AG04449 (cell line): ENCODE measurements around the gene ASB4.
"Not testable (repeated sequence)": the region's sequence is repeated elsewhere in the genome, so short reads cannot be mapped to it uniquely, and the experiment has no call there.

Experiments used
- CTCF ChIA-PET: fragments of 350-600 bp; formaldehyde crosslinking; extraction: SDS; loops from one replicate; lab custom pipeline; 2021; ENCODE audit warnings: antibody characterized with exemption; lab: Yijun Ruan, JAX
- POLR2A ChIA-PET: fragments of 400-600, 350-600 bp; formaldehyde crosslinking; extraction: SDS; loops from one replicate; lab custom pipeline; 2020; ENCODE audit warnings: antibody characterized with exemption, inconsistent platforms; lab: Yijun Ruan, JAX
- DNase-seq: peaks from one replicate; pipeline ENCODE4 v3.0.0-alpha.2; 2010; ENCODE audit warnings: low read depth, low spot score
- H3K4me3 ChIP-seq: 2 replicates; pipeline ENCODE4 v1.5.1; 2011; ENCODE audit warnings: low read depth, mild to moderate bottlenecking, control low read depth, low read length
- CTCF ChIP-seq: IDR thresholded peaks from one replicate; pipeline ENCODE4 v1.5.1; 2011; ENCODE audit warnings: mild to moderate bottlenecking, moderate library complexity, low read length, control low read depth, inconsistent platforms; ENCODE audit not compliant: insufficient read depth; ENCODE audit errors: missing control alignments

The ASB4 gene

GRCh38 chr7:95501261-95501832, 15.6 kb downstream of the ASB4 start:
- ChIA-PET CTCF (interaction anchor here (2.4 to 3.2 kb wide), 2 partner anchors 8 to 11 kb away, joined by 7 to 20 read pairs; no protein-coding TSS in a partner anchor), POLR2A (no interaction called here)
- no peak for TF ChIP-seq CTCF
- H3K4me3 ChIP-seq, result no peak overlapping the region
- no peak for DNase-seq

- POLR2A ChIA-PET, result no interaction called here
- H3K4me3 ChIP-seq, result no peak overlapping the region
- no peak for TF ChIP-seq CTCF
- CTCF ChIA-PET, result interaction anchor here (0.9 to 1.8 kb wide), 4 partner anchors 9 to 185 kb away, joined by 3 to 11 read pairs (median 6); no protein-coding TSS in a partner anchor
- DNase-seq, result no peak
Observed at GRCh38 chr7:95502403-95502802, 16.7 kb downstream of the ASB4 start.

GRCh38 chr7:95503271-95504131, 17.8 kb downstream of the ASB4 start:
- H3K4me3 ChIP-seq, result no peak overlapping the region
- TF ChIP-seq CTCF, result no peak
- ChIA-PET CTCF (interaction anchor here (0.8 to 1.8 kb wide), 5 partner anchors 8 to 184 kb away, joined by 3 to 11 read pairs (median 6); no protein-coding TSS in a partner anchor), POLR2A (no interaction called here)
- no peak for DNase-seq

- DNase-seq, POLR2A ChIA-PET, H3K4me3 ChIP-seq: not testable (repeated sequence)
- CTCF ChIA-PET, result interaction anchor here (1.8 kb wide), 1 partner anchor 7 kb away, joined by 11 read pairs; no protein-coding TSS in a partner anchor
Observed at GRCh38 chr7:95504132-95504588, 18.4 kb downstream of the ASB4 start.

GRCh38 chr7:95508780-95509179, 23.0 kb downstream of the ASB4 start:
- CTCF ChIA-PET, result interaction anchor here (1.2 to 13.9 kb wide), 5 partner anchors 9 to 182 kb away, joined by 3 to 403 read pairs (median 7); no protein-coding TSS in a partner anchor
- POLR2A ChIA-PET, result no interaction called here
- no peak overlapping the region for H3K4me3 ChIP-seq
- DNase-seq, result no peak
- TF ChIP-seq CTCF, result no peak

GRCh38 chr7:95509199-95509598, 23.5 kb downstream of the ASB4 start:
- no peak for DNase-seq
- CTCF ChIA-PET, result interaction anchor here (0.9 to 13.9 kb wide), 8 partner anchors 9 to 181 kb away, joined by 3 to 403 read pairs (median 11); no protein-coding TSS in a partner anchor
- TF ChIP-seq CTCF, result no peak
- H3K4me3 ChIP-seq, result no peak overlapping the region
- POLR2A ChIA-PET, result no interaction called here
